Measurements from ENCODE around the gene TSPAN19. TPM values are rescaled to one million over a fixed set of nuclear protein-coding genes. Genes with fewer than 3 reads are reported as not detected.

The TSPAN19 gene
- 1 to 10 TPM in 1 of 3 donors, not detected in 2; 1.2 TPM for total RNA-seq
- long read RNA-seq, donor 1 = 0 reads
- long read RNA-seq, donor 2 = 0 reads

DNA sequence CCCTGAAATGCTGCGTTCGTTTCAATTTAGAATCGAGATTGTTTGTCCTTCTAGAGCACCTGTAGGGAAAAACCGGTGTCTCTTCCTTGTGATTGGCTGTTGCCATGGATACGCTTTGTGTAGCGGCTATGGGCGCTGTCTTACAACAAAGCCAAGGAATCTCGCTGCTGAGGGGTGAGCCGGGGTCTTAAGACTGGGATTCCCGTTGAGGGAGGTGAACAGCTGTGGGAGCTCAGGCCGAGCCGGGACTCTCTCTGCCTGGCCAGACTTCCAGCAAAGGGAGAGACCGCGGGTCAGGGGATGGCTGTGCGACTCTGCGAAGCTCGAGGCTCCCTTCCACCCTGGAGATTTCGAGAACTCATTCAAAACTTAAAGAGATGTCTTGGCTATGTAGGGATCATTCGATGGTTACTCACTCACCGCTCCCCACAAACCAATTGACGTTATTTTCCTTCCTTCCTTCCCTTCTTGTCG is at the start of gene TSPAN19, which contains the start of gene LRRIQ1:
TSPAN19 (minus strand) TSS at position 44 of the 474 bp plus-strand sequence. CDS start 6,331 bp downstream, outside the sequence.
LRRIQ1 (plus strand) TSS at position 118 of the 474 bp plus-strand sequence. CDS start 1,826 bp downstream, outside the sequence.
- Histone ChIP-seq H3K9me3 (no peaks in the 10 kb centered on the region), H3K4me1 (ENCODE audit: low read depth) (no peaks in the 10 kb centered on the region), H3K36me3 (ENCODE audit: low read depth) (no peaks in the 10 kb centered on the region), H3K4me3 (no peak within 1 kb of the TSS)
- TF ChIP-seq, protein P1, sequence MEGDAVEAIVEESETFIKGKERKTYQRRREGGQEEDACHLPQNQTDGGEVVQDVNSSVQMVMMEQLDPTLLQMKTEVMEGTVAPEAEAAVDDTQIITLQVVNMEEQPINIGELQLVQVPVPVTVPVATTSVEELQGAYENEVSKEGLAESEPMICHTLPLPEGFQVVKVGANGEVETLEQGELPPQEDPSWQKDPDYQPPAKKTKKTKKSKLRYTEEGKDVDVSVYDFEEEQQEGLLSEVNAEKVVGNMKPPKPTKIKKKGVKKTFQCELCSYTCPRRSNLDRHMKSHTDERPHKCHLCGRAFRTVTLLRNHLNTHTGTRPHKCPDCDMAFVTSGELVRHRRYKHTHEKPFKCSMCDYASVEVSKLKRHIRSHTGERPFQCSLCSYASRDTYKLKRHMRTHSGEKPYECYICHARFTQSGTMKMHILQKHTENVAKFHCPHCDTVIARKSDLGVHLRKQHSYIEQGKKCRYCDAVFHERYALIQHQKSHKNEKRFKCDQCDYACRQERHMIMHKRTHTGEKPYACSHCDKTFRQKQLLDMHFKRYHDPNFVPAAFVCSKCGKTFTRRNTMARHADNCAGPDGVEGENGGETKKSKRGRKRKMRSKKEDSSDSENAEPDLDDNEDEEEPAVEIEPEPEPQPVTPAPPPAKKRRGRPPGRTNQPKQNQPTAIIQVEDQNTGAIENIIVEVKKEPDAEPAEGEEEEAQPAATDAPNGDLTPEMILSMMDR (IDR thresholded peaks at IDR 0.05) = no peak
- DNase-seq (peak; percentile 29 to 78 (median 41)), ATAC-seq (peak; percentile 85)
- intact Hi-C loops (cut with DNase I, micrococcal nuclease) = loop anchor here in 1 of 2 donors (10.0 kb wide), 1 partner anchor 161 kb away; no protein-coding TSS in a partner anchor

DNA sequence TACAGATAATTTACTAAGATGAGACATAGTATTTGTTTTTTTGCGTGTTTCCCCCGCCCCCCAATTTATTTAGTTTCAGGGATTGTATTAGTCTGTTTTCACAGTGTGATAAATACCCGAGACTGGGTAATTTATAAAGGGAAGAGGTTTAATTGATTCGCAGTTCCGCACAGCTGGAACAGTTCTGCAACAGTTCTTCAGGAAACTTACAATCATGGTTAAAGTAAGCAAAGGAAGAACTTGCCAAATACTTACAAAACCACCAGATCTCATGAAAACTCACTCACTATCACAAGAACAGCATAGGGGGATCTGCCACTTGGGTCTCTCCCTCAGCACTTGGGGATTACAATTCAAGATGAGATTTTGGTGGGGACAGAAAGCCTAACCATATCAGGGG is 49.0 kb upstream of the TSPAN19 start:
- intact Hi-C loops (cut with DNase I, micrococcal nuclease) = no loop called here
- H3K4me1 ChIP-seq (ENCODE audit: low read depth) = no peaks in the 10 kb centered on the region
- no peak overlapping the region for H3K4me3 ChIP-seq
- no peaks in the 10 kb centered on the region for H3K9me3 ChIP-seq
- no peaks in the 10 kb centered on the region for H3K36me3 ChIP-seq (ENCODE audit: low read depth)
- no peak for ATAC-seq
- TF ChIP-seq, protein P1 (IDR thresholded peaks at IDR 0.05) = no peak
- DNase-seq = no peak

DNA sequence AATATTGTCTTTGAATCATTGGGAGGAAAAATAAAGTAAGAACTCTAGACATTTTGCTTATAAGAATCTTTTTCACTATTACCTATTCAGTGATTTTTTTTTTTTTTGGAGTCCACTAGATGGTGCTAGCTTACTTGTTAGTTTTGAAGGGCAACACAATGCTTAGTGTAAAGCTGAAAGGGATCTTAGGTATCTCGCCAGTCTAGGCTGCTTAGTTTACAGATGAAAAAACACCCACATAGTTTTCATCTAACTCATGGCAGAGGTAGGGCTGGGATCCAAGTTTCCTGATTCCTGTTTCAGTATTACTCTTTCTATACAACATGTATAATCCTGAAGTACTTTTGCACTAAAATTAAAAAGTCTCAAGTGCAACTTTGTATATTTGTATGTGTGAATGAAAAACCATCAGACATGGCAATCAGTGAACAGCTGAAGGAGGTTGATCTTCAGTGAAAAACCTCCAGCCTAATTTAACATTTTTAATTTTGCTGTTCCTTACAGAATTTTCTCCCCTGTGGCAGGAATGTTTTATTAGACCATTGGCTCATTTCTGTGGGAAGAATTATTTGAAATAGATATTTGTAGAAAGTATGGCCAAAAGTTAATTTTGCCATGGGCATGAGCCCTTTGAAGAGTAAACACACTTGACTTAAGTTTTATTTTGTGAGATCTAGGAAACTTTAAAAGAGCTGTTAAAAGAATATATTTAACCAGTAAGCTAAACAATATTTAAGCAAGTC is 40.8 kb upstream of the TSPAN19 start:
- H3K4me1 ChIP-seq (ENCODE audit: low read depth) = no peaks in the 10 kb centered on the region
- DNase-seq = no peak
- intact Hi-C loops (cut with DNase I, micrococcal nuclease) = no loop called here

DNA sequence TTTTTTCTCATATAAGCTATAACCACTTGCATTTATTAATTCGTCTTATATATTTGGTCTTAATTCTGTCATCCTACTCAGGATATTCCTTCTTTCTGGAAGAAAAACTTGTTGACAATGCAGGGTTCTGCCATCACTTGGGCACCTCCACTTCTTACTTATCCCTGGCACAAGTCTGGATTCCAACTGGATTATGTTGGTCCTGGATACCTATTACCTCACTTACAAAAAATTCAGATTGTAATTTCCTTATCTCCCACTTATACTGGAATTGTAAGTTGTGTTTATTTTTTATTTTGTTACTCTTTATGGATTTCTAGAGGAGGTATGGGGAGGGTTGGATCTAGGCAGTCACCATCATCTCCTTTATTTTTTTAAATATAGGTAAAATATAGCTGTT is 36.7 kb upstream of the TSPAN19 start:
- Histone ChIP-seq H3K4me1 (ENCODE audit: low read depth) (no peaks in the 10 kb centered on the region), H3K9me3 (no peaks in the 10 kb centered on the region), H3K4me3 (no peak overlapping the region), H3K36me3 (ENCODE audit: low read depth) (no peaks in the 10 kb centered on the region)
- DNase-seq (no peak), ATAC-seq (no peak)
- TF ChIP-seq, protein P1 (IDR thresholded peaks at IDR 0.05) = no peak
- intact Hi-C loops (cut with DNase I, micrococcal nuclease) = no loop called here

More for the DNA sequence above, 40.8 kb upstream of the TSPAN19 start:
- TF ChIP-seq, protein P1 (IDR thresholded peaks at IDR 0.05) = no peak
- ATAC-seq = no peak
- Histone ChIP-seq H3K4me3 (no peak overlapping the region), H3K9me3 (no peaks in the 10 kb centered on the region), H3K36me3 (ENCODE audit: low read depth) (no peaks in the 10 kb centered on the region)

DNA sequence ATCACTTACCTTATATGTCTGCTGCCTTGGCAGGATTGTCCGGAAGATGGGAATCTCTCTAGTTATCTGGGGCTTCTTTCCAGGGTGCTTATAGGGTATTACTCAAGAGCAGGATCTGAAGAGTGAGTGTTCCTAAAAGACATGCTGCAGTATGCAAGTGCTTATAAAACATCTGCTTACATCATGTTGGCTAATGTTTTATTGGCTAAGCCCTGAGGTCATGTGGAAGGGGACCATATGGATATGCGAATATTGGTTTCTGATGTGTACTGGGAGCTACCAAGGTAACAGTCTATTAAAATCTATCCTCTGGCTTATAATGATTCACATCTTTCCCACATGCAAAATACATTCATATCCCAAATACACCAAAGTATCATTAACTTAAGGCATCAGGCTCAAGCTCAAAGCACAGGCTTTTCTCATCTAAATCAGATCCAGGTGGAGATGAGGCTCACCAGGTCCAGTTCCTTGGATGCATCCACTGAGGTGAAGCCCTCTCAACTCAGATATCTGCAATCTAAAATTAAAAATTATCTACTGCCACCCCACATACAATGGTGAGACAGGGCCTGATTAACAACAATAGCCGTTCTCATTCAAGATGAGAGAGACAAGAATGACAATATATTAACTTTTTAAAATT is 29.9 kb upstream of the TSPAN19 start:
- no peak overlapping the region for H3K4me3 ChIP-seq
- no peaks in the 10 kb centered on the region for H3K9me3 ChIP-seq
- ATAC-seq = no peak
- no peak for DNase-seq
- no peaks in the 10 kb centered on the region for H3K4me1 ChIP-seq (ENCODE audit: low read depth)
- intact Hi-C loops (cut with DNase I, micrococcal nuclease) = no loop called here
- TF ChIP-seq, protein P1 (IDR thresholded peaks at IDR 0.05) = no peak
- no peaks in the 10 kb centered on the region for H3K36me3 ChIP-seq (ENCODE audit: low read depth)
